Posterior vena cava (tissue), 2 donors: Measurements from ENCODE around the gene MTFP1. TPM values are rescaled to one million over a fixed set of nuclear protein-coding genes. Genes with fewer than 3 reads are reported as not detected.

ENCODE experiments used
- DNase-seq: peaks from one replicate; pipeline ENCODE4 v3.0.0-alpha.2; 2020; ENCODE audit warnings: low spot score
- intact Hi-C, 2 donors: fragments of 100-400 bp; cut with DNase I; formaldehyde crosslinking; loops; one replicate each; pipeline versions ENCODE4 v1.14.1 to v1.14.2; 2022 to 2023
- total RNA-seq, 2 donors: library from RNA; stranded (reverse); fragmentation: NEBNext Ultra II Directional; extraction: Animal tissue kit (Norgen Biotek cat#: 25700); gene quantifications; one replicate each; pipeline ENCODE4 v1.2.1, GENCODE V29; 2021
- donor health status: DM: yes; HTN: yes; CAD: no.
- donor health status: DM: yes; HTN: yes; CAD: no.

Gene MTFP1
- total RNA-seq, 2 donors from 2014 or later = 3.5 to 3.7 TPM

DNA sequence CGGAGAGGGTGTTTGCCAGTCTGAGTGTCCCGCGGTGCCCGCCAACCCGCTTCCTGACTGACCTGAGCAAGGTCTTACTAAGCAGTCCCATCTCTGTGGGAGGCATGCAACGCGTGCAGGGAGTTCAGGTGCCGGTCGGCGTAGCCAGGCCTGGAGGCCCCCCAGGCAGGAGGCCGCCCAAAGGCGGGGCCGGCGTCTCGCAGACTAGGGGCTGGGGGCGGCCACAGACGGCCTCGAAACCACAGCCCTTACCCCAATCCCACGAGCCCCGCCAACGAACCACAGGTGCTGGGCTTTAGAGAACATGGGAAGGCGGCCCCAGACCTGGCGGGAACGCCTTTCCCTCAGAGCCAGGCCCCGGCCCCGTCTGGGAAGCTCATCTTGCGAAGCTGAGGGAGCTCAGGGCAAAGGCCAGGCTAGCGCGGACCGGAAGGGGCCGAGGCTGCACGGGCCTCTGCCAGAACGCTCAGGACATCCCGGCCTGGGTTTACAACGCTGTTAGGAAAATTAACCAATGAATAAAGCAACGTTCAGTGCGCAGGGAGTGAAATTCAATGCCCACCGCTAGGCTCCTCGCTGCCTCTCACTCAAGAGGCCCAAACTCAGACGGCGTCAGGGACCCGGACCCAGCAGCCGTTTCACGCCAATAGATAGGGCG lies 2.1 kb upstream of the MTFP1 start:
- DNase-seq = no peak
- intact Hi-C loops = no loop called here

DNA sequence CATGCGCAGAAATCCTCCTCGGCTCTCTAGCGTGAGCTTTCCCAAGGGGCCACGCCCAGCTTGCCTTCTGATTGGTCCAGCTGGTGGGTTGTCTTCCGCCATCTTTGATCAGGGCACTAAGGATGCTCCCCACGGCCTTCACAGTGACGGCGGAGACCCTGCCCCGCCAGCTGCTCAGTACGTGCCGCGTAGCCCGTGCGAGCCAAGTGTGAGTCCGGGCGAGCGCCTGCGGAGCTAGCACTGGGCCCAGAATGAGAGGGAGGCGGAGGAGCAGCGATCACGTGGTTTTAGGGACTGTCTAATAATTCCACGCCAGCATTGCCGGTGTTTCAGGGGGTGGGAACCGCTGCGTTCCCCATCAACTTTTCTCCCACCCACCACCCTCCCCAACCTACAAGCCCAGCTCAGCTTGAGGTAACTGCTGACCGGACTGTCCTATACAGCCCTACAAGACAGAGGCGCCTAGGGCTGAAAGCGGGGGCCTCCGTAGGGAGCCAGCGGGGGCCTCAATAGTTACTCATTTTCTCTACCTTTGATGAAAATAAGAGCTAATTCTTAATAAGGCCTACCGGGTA lies 1.5 kb upstream of the MTFP1 start:
- peak; percentile 100 for DNase-seq
- intact Hi-C loops = no loop called here

DNA sequence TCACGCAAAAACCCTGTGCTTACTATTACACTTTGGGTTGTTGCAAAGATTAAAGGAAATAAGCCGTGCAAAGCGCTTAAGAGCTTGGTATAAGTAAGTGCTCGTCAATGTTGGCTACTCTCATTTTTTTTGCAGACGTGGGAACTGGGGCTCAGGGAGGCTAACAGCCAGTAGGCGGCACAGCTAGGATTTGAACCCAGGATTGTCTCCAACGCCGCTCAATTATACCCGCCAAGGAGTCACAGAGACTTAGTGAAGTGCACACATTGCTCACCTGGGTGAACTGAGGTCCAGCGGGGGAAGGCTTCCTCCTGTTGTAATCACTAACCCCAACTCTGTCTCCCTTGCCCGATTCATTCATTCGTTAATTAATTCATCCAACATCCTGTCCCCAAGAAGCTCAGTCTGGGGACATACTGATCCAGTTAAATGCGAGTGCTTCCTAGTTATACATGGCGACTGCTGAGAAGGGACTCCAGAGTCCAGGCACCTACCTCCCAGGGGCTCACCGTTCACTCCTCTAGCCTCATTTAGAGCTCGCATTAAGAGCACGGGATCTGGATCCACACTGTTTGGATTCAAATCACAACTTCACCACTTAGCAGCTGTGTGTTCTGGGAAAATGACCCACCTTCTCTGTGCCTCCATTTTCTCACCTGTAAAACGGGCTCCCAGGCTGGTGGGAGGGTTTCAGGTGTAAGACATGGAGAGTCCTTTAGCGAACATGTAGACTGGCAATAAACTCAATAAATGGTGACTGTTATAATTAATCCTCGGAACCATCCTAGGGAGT lies 838 bp upstream of the MTFP1 start:
- no peak for DNase-seq
- intact Hi-C loops = no loop called here

DNA sequence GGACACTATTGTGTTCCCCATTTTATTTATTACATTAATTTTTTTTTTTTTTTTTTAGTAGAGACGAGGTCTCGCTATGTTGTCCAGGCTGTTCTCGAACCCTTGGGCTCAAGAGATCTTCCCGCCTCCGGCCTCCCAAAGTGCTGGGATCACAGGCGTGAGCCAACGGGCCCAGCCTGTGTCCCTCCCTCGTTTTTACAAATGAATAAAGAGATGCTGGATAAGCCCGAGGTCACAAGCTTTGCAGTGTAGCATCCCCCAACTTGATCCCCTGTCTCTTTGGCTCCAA lies 297 bp upstream of the MTFP1 start:
- no peak for DNase-seq
- intact Hi-C loops = no loop called here

DNA sequence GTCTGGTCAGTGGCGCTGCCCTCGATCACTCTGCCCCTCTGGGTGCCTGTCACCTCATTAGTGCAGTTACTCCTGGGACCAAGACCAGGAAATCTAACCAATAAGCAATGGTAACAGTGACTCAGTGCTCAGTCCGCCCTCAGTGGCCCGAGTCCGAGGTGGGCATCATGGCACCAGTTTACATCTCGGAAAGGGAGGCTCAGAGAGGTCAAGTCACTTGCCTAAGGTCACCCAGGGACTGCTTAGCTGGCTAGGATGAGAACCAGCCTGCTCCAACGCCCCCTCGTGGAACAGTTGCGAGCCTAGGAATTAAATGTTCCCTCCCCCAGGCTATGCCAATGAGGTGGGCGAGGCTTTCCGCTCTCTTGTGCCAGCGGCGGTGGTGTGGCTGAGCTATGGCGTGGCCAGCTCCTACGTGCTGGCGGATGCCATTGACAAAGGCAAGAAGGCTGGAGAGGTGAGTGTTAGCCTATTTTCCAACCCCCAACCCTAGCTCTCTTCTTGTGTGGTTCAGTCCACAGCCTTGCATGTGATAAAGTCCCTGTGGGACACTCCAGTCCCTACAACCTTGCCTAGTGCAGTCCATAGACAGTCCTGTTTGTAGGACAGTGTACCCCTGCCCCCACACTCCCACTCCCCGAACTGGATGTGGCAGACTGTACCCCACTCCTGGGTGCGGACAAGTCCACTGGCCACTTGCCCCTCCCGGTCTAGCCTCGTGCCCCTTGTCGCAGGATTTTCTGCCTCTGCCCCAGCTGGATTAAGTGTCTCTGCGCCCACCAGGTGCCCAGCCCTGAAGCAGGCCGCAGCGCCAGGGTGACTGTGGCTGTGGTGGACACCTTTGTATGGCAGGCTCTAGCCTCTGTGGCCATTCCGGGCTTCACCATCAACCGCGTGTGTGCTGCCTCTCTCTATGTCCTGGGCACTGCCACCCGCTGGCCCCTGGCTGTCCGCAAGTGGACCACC lies 1.1 kb downstream of the MTFP1 start:
- peak; percentile 94 for DNase-seq
- intact Hi-C loops = no loop called here

DNA sequence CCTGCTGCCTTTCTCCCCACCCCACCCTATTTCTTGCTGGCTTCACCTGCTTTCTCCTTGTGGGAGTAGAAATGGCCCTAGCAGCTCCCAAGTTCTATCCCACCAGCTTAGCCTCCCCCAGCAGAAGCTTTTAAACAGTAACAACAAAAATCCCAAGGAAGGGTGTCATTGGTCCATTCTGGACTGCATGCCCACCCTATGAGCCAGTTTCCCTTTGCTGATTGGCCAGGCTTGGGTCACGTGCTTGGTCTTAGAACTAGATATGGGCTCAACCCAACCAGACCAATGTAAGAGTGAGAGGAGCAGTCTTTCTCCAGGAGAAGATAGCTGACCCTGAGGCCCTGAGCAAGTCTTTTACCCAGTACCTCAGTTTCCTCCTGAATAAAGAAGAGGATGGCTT lies 2.3 kb downstream of the MTFP1 start:
- DNase-seq = no peak
- intact Hi-C loops = no loop called here

DNA sequence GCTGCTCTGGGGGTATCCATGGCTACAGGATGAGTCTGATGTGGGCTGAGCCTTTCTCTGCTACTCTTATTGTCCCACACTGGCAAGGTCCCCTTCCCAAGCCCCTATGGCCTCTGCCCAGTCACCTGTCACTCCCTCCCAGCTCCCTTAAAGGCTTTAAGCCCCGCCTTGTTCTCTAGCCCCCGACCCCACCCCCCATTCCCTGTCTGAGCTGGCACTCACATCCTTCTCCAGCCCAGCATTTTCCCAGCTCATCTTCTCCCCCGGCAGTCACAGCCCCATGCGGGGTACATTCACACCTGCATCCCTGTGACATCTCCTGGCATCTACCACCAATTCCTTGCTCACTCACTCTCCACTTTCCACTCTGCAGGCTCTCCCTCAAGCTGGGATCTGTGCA lies 4.3 kb downstream of the MTFP1 start:
- no peak for DNase-seq
- intact Hi-C loops = no loop called here

DNA sequence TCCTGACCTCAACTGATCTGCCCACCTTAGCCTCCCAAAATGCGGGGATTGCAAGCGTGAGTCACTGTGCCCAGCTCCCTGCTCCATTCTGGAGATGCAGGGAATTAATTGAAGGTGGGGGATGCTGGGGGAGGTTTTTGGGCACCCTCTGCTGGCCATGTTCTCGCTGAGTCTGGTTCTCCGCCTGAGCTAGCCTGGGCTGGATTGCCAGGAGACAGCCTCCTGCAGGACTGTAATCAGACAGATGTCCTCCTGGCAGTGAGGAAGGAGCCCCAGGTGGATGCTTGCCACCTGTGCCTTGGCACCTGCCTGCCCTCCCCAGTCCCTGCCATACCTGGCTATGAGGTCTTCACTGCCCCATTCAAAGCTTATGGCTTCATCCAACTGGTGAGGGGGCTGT lies 5.4 kb downstream of the MTFP1 start:
- intact Hi-C loops = no loop called here
- DNase-seq = no peak

DNA sequence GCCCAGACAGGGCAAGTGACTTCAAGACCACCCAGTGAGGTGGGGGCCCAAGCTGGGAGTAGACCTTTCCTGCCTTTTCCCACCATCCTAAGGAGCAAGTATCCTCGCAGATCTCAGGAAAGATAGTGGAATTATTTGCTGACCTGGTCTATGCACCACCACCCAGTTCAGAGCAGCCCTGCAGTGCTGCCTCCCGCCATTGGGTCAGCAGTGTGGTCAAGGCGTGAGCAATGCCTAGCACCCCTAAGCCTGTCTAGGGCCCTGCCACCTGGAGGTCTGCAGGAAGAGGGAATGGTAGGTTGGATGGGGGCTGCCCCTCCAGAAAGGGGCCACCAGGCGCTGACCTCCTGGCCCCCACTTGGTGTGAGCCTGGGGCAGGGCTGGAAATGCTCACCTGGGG lies 6.5 kb downstream of the MTFP1 start:
- no peak for DNase-seq
- intact Hi-C loops = no loop called here

DNA sequence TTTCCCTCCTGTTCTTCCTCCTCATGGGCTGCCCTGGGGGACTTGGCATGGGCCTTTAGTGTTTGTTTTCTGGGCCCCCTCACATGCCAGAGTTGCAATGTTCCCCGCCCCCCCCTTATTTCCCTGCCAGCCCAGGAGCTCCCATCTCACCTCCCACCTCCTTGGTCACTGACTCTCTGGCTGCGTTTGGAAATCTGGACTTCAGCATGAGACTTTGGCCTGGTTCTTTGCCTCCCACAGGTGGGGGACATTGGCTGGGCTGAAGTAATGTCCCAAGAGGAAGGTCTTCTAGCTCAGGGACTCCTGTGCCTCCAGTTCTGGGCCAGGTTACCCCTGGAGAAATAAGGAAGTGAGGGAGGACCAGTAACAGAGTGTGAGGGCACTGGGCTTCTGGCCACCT lies 7.0 kb downstream of the MTFP1 start:
- intact Hi-C loops = no loop called here
- no peak for DNase-seq

DNA sequence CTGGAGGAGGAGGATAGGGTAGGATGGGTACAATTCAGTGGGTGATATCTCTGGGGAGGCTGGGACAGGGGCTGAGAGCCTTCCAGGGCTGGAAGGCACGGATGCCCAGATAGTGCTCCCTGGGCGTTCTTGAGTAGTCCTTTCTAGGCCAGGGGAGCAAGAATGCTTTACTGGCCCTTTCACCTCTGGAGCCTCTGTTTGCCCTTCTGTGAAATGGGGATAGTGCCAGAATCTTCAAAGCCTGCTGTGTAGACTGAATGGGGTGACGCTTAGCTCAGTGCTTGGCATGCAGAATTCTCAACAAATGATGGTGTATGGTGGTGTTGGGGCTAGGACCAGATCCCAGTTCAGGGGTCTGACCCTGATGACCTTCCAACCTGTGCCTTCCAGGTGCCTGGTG lies 7.7 kb downstream of the MTFP1 start:
- intact Hi-C loops = no loop called here
- DNase-seq = no peak

DNA sequence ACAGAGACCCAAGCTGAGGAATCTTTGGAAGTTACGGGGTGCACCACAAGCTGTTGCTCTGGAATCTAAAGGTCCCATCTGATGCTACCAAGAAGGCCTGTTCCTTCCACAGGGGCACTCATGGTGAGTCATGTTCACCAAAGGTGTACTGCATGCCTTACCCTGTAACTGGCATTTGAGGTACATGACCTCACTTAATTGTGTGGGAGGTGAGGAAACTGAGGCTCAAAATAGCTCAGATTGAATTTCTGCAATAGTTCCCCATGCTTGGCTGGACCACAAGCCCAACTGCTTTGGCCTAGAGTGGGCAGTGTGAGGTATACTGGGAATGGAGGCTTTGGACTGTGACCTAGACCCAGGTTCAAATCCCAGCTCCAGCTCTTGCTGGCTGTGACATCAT lies 8.2 kb downstream of the MTFP1 start:
- intact Hi-C loops = no loop called here
- no peak for DNase-seq

DNA sequence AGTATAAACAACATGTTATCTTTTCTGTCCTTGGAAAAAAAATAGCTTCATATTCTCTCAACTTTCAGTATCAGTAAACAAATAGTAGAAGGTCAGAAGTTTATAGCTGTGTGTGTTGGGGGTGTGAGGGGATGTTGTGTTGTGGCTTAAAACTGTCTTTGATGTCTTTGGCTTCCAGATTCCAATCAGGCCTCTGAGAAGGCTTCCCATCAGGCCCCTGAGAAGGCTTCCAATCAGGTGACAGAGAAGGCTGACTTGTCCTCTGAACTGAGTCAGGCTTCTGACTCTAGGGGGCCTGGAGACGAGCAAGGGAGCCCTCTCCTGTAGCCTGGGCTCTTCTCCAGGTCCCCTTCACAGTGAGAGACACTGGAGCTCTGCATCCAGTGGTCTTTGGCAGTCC lies 9.3 kb downstream of the MTFP1 start:
- DNase-seq = no peak
- intact Hi-C loops = no loop called here

DNA sequence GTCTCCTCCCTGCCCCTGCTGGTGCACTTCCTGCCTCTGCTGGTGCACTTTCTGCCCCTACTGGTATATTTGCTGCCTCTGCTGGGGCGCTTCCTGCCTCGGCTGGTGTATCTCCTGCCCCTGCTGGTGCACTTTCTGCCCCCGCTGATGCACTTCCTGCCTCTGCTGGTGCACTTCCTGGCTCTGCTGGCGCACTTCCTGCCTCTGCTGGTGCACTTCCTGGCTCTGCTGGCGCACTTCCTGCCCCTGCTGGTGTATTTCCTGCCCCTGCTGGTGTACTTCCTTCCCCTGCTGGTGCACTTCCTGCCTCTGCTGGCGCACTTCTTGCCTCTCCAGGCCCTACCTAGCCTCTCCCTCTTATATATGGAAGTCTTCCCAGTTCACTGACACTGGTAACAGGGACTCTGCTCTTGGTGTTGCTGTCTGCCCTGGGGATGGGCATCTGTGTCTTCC lies 10.1 kb downstream of the MTFP1 start:
- intact Hi-C loops = no loop called here
- DNase-seq = no peak

DNA sequence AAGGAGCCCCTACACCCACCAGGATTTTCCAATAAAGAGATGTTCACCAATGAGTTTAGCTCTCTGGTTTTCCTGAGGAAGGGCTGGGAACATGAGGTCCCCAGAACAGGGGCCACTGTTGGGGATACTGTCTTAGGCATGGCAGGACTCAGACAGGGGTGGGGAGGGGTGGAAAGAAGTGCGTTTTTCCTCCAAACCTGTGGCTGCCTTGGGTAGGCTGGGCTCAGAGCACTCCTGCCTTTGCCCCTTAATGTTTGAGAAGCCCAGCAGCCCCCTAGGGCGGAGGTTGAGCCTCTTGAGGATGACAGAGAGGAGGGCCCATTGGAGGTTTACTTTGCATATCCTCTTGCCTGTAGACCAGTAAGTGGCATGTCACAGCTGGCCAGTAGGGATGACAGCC lies 10.6 kb downstream of the MTFP1 start:
- intact Hi-C loops = no loop called here
- no peak for DNase-seq

DNA sequence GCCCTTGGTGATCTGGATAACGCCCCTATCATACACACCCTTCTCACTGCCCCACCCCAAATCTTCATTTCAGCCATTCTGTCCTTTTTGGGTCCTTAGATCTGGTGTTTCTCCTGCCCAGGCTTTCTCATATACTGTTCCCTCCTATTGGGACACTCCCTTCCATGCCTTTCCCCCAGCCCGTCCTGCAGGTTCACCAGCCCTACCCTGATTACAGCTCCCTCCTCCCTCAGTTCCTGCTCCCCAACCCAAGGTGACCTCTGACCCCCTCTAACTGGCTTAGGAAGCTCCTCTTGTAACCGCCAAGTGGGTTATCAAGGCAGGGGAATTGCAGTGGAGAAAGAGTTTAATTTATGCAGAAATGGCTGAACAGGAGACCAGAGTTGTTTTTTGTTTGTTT lies 13.0 kb downstream of the MTFP1 start:
- no peak for DNase-seq
- intact Hi-C loops = no loop called here

DNA sequence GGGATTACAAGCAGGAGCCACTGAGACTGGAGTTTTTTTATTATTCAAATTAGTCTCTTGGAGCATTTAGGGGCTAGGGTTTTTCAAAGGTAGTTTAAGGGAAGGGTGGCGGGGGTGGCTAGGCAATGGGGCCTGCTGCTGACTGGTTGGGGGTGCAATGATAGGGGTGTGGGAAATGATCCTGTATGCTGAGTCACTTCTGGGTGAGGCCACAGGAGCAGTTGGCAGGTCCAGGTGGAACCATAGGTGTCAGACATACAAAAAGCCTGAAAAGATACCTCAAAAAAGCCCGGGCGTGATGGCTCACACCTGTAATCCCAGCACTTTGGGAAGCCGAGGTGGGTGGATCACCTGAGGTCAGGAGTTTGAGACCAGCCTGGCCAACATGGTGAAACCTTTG lies 13.7 kb downstream of the MTFP1 start:
- DNase-seq = no peak
- intact Hi-C loops = no loop called here

DNA sequence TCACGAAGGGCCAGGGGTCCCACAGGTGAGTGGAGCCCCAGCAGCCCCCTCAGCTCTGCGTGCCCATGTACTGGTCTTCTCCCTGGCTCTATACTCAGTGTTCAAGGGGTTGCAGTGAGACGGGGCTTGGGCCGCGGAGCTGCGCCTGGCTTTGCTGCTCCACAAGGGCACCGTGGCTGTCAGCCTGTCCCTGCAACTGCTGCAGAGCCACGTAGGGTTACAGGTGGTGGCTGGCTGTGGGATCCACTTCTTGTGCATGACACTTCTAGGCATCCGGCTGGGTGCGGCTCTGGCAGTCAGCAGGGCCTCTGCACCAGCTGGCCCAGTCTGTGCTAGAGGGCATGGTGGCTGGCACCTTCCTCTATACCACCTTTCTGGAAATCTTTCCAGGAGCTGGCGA lies 14.3 kb downstream of the MTFP1 start:
- intact Hi-C loops = no loop called here
- no peak for DNase-seq

DNA sequence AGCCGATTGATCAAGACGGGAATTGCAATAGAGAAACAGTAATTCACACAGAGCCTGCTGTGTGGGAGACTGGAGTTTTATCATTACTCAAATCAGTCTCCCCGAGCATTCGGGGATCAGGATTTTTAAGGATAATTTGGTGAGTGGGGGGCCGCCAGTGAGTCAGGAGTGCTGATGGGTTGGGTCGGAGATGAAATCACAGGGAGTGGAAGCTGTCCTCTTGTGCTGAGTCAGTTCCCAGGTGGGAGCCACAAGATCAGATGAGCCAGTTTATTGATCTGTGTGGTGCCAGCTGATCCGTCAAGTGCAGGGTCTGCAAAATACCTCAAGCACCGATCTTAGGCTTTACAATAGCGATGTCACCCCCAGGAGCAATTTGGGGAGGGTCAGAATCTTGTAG lies 15.5 kb downstream of the MTFP1 start:
- no peak for DNase-seq
- intact Hi-C loops = no loop called here
